Measurements from ENCODE around the gene ZMYM5.
"Not testable (repeated sequence)": the region's sequence is repeated elsewhere in the genome, so short reads cannot be mapped to it uniquely, and the experiment has no call there.

The ZMYM5 gene

GRCh38 chr13:19863323-19864023 is at the start of gene ZMYM5:
ZMYM5 (minus strand) TSS chr13:19863649; CDS start chr13:19852180, 11,469 bp downstream.
- in situ Hi-C loops (cut with HindIII; ENCODE audit: low sequenced_read_pairs) = no loop called here

- in situ Hi-C loops (cut with HindIII; ENCODE audit: low sequenced_read_pairs) = no loop called here
Measured at GRCh38 chr13:19910336-19911072, 47.1 kb upstream of the ZMYM5 start.

- in situ Hi-C loops (cut with HindIII; ENCODE audit: low sequenced_read_pairs) = no loop called here
Measured at GRCh38 chr13:19908350-19908986, 45.0 kb upstream of the ZMYM5 start.

- in situ Hi-C loops (cut with HindIII; ENCODE audit: low sequenced_read_pairs) = not testable (repeated sequence)
Measured at GRCh38 chr13:19905487-19906195, 42.2 kb upstream of the ZMYM5 start.

- in situ Hi-C loops (cut with HindIII; ENCODE audit: low sequenced_read_pairs) = no loop called here
Measured at GRCh38 chr13:19890030-19890429, 26.6 kb upstream of the ZMYM5 start.

GRCh38 chr13:19888799-19889198 is 25.4 kb upstream of the ZMYM5 start:
- in situ Hi-C loops (cut with HindIII; ENCODE audit: low sequenced_read_pairs) = no loop called here

- in situ Hi-C loops (cut with HindIII; ENCODE audit: low sequenced_read_pairs) = no loop called here
Measured at GRCh38 chr13:19882231-19882630, 18.8 kb upstream of the ZMYM5 start.

GRCh38 chr13:19881641-19882040 is 18.2 kb upstream of the ZMYM5 start:
- in situ Hi-C loops (cut with HindIII; ENCODE audit: low sequenced_read_pairs) = no loop called here

GRCh38 chr13:19864746-19865309 is 1.4 kb upstream of the ZMYM5 start:
- in situ Hi-C loops (cut with HindIII; ENCODE audit: low sequenced_read_pairs) = no loop called here

GRCh38 chr13:19864024-19864745 is 736 bp upstream of the ZMYM5 start:
- in situ Hi-C loops (cut with HindIII; ENCODE audit: low sequenced_read_pairs) = no loop called here

- in situ Hi-C loops (cut with HindIII; ENCODE audit: low sequenced_read_pairs) = no loop called here
Measured at GRCh38 chr13:19862481-19863313, 752 bp downstream of the ZMYM5 start.

- in situ Hi-C loops (cut with HindIII; ENCODE audit: low sequenced_read_pairs) = no loop called here
Measured at GRCh38 chr13:19861762-19862161, 1.7 kb downstream of the ZMYM5 start.

- in situ Hi-C loops (cut with HindIII; ENCODE audit: low sequenced_read_pairs) = no loop called here
Measured at GRCh38 chr13:19860884-19861655, 2.4 kb downstream of the ZMYM5 start.

GRCh38 chr13:19857637-19858036 is 5.8 kb downstream of the ZMYM5 start:
- in situ Hi-C loops (cut with HindIII; ENCODE audit: low sequenced_read_pairs) = not testable (repeated sequence)

GRCh38 chr13:19852766-19853165 is 10.7 kb downstream of the ZMYM5 start:
- in situ Hi-C loops (cut with HindIII; ENCODE audit: low sequenced_read_pairs) = no loop called here

- in situ Hi-C loops (cut with HindIII; ENCODE audit: low sequenced_read_pairs) = no loop called here
Measured at GRCh38 chr13:19845758-19846157, 17.7 kb downstream of the ZMYM5 start.

- in situ Hi-C loops (cut with HindIII; ENCODE audit: low sequenced_read_pairs) = no loop called here
Measured at GRCh38 chr13:19838865-19839275, 24.6 kb downstream of the ZMYM5 start.

GRCh38 chr13:19836472-19836871 is 27.0 kb downstream of the ZMYM5 start:
- in situ Hi-C loops (cut with HindIII; ENCODE audit: low sequenced_read_pairs) = no loop called here

- in situ Hi-C loops (cut with HindIII; ENCODE audit: low sequenced_read_pairs) = no loop called here
Measured at GRCh38 chr13:19834704-19835103, 28.7 kb downstream of the ZMYM5 start.

All from endothelial cell of hepatic sinusoid (primary cell).